Measurements from ENCODE around the gene STAT5B. TPM values are rescaled to one million over a fixed set of nuclear protein-coding genes. Genes with fewer than 3 reads are reported as not detected.

The STAT5B gene
- total RNA-seq, 1 donor from 2014 or later, result 49.2 TPM

DNA sequence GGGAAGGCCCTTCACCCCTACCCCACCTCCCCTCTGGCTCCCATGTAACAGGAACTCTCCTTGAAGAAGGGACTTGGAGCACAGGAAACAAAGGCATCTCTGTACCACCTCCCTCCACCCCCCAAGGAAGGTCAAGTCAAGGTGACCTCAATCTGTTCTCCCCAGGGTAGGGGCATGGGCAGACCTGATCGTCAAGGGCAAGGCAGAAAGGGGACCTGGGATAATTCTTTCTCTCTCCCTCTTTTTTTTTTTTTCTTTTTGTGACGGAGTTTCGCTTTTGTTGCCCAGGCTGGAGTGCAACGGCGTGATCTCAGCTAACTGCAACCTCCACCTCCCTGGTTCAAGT is 7.8 kb upstream of the STAT5B start:
- H3K4me3 Mint-ChIP-seq, result peak overlapping the region; percentile 69
- no peaks in the 10 kb centered on the region for H3K36me3 Mint-ChIP-seq (ENCODE audit: low read depth)
- DNase-seq (ENCODE audit: low read depth, low spot score), result no peak
- no peaks in the 10 kb centered on the region for H3K9me3 Mint-ChIP-seq
- peaks cover 41% of the 10 kb centered on the region for H3K4me1 Mint-ChIP-seq
- H3K27ac Mint-ChIP-seq (ENCODE audit: unreplicated experiment), result no peak overlapping the region
- TF ChIP-seq, protein P1, sequence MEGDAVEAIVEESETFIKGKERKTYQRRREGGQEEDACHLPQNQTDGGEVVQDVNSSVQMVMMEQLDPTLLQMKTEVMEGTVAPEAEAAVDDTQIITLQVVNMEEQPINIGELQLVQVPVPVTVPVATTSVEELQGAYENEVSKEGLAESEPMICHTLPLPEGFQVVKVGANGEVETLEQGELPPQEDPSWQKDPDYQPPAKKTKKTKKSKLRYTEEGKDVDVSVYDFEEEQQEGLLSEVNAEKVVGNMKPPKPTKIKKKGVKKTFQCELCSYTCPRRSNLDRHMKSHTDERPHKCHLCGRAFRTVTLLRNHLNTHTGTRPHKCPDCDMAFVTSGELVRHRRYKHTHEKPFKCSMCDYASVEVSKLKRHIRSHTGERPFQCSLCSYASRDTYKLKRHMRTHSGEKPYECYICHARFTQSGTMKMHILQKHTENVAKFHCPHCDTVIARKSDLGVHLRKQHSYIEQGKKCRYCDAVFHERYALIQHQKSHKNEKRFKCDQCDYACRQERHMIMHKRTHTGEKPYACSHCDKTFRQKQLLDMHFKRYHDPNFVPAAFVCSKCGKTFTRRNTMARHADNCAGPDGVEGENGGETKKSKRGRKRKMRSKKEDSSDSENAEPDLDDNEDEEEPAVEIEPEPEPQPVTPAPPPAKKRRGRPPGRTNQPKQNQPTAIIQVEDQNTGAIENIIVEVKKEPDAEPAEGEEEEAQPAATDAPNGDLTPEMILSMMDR (conservative IDR thresholded peaks at IDR 0.05), result no peak
- H3K27me3 Mint-ChIP-seq (ENCODE audit: low read depth), result peaks cover 23% of the 10 kb centered on the region

DNA sequence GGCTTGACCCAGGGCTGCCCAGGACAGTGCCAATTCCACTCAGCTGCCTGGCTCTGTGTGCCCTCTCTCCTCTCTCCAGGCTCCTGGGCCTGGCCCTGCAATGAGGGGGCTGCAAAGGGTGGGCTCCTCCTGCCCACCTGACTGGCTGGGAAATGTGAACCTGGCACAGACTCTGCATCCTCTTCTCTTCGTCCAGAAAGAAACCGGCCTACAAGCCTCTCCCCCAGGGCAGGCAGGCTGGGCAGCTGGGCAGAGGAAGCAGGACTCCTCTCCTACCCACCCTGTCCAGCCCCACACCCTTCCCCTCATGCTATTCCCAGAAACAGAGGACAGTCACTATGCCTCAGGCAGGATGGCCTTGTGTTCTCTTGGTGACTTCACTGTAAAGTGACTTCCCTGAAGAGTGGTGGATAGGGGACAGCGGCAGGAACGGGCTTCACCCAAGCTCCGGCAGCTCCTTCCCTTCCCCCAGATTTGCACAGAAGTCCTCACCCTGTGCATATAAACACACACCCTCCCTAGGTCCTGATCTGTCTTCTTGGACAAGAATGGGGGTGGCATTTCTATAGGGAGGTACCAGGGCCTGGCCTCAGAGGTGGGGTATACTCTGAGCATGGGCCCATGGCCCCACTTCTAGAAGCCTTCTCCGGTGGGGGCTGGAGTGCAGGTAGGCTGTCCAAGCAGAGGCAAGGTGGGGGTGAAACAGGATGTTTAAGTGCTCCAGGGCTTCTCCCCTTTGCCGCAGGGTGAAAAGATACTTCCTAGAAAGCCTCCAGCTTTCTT is 7.2 kb upstream of the STAT5B start:
- no peak for DNase-seq (ENCODE audit: low read depth, low spot score)
- Mint-ChIP-seq H3K4me3 (peak overlapping the region; percentile 69), H3K27ac (ENCODE audit: unreplicated experiment) (peak overlapping the region; percentile 78), H3K36me3 (ENCODE audit: low read depth) (no peaks in the 10 kb centered on the region), H3K9me3 (no peaks in the 10 kb centered on the region), H3K4me1 (peaks cover 41% of the 10 kb centered on the region), H3K27me3 (ENCODE audit: low read depth) (peaks cover 21% of the 10 kb centered on the region)
- TF ChIP-seq, protein P1 (conservative IDR thresholded peaks at IDR 0.05), result no peak

DNA sequence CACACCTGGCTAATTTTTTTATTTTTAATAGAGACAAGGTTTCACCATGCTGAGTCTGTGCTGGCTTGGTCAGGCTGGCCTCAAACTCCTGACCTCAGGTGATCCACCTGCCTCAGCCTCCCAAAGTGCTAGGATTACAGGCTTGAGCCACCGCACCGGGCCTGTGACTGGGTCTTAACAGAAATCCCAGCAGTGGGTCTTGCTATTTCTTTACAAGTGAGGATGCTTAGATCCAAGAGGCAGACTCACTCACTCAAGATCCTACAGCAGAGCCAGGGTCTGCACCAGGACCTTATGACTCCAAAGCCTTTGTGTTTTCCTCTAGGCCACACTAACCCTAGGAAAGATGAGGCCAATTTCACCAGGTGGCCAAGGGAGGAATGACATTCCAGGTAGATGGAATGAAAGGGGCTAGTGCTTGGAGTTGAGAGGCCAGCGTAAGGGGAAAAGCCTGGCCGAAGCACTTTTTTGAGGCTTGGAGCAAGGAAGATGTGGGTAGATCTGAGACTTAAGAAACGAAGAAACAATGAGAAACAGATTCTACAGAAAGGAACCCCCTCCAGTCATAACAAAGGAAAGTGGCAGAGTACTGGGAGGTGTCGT is 6.4 kb upstream of the STAT5B start:
- Mint-ChIP-seq H3K4me3 (no peak overlapping the region), H3K4me1 (peaks cover 43% of the 10 kb centered on the region), H3K36me3 (ENCODE audit: low read depth) (no peaks in the 10 kb centered on the region), H3K27ac (ENCODE audit: unreplicated experiment) (peak overlapping the region; percentile 78), H3K27me3 (ENCODE audit: low read depth) (peaks cover 17% of the 10 kb centered on the region), H3K9me3 (no peaks in the 10 kb centered on the region)
- TF ChIP-seq, protein P1 (conservative IDR thresholded peaks at IDR 0.05), result no peak
- DNase-seq (ENCODE audit: low read depth, low spot score), result no peak

DNA sequence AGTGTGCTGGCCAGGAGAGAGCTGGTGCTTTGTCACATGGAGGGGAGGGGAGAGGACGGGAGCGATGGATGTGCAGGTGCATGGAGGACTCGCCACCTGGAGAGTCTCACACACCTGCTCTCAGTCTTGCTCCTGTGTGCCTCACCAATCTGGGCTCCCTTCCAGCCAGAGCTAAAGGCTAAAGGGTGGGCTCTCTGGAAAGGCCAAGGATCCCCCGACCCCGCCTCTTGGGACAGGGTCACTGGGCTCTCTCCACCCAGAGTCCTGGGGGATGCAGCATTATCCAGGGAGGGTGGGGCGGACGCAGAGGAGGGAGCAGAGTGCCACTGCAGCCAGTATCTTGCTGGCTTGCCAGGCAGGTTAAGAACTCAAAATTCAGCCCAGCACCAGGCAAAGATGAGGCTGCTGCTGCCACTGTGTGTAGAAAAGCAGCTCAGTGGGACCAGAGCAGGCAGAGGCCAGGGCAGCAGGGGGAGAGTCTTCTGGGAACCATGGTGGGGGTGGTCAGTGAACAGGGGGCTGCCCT is 5.4 kb upstream of the STAT5B start:
- no peak overlapping the region for H3K4me3 Mint-ChIP-seq
- peaks cover 44% of the 10 kb centered on the region for H3K4me1 Mint-ChIP-seq
- no peaks in the 10 kb centered on the region for H3K9me3 Mint-ChIP-seq
- no peaks in the 10 kb centered on the region for H3K36me3 Mint-ChIP-seq (ENCODE audit: low read depth)
- DNase-seq (ENCODE audit: low read depth, low spot score), result no peak
- H3K27me3 Mint-ChIP-seq (ENCODE audit: low read depth), result peaks cover 8% of the 10 kb centered on the region
- H3K27ac Mint-ChIP-seq (ENCODE audit: unreplicated experiment), result peak overlapping the region; percentile 92
- TF ChIP-seq, protein P1 (conservative IDR thresholded peaks at IDR 0.05), result no peak

DNA sequence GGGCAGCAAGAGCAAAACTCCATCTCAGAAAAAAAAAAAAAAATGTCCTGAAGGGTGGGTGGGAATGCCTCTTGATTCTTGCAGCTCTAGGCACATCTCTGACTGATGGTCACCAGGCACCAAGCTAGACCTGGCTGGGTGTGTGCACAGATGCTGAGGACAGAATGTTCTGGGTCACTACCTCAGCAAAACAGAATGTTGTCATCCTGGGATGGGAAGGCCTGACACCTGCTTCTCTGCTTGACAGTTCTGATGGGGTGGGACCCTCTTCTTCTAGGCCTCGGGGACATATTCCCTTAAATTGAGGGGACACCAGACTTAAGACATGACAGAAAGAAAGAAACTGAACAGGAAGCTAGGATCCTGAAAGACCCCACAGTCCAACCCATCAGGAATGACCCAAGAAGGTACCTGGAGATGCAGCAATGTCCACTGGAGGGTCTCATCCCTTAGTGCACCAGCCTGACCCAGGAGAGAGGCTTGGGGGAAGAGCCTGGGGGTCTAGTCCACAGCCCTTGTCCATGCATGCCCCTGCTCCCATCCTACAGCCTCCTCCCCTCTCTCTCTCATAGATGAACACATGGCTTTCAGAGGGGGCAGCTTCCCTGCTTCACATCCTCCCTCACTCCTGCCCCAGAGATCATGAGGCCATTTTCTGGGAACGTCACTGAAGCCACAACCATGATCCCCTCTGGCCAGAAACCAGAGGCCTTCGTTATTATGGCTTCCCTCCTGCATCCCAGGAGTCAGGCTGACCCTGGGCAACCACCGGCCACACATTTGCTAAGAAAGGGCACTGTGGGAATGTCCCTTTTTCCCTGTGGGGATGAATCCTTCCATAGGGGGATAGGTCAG is 3.8 kb upstream of the STAT5B start:
- DNase-seq (ENCODE audit: low read depth, low spot score), result no peak
- Mint-ChIP-seq H3K4me1 (peaks cover 50% of the 10 kb centered on the region), H3K9me3 (no peaks in the 10 kb centered on the region), H3K4me3 (peak overlapping the region; percentile 69), H3K27me3 (ENCODE audit: low read depth) (no peaks in the 10 kb centered on the region), H3K27ac (ENCODE audit: unreplicated experiment) (no peak overlapping the region), H3K36me3 (ENCODE audit: low read depth) (no peaks in the 10 kb centered on the region)
- TF ChIP-seq, protein P1 (conservative IDR thresholded peaks at IDR 0.05), result no peak

Data from neural crest cell (in vitro differentiated cells).